ENCODE results near the gene SPECC1. TPM values are rescaled to one million over a fixed set of nuclear protein-coding genes. Genes with fewer than 3 reads are reported as not detected.

The SPECC1 gene
- polyA plus RNA-seq, 3 donors: 36.0 to 58.4 (median 50.5) TPM

GRCh38 chr17:20230924-20231323 lies 221.8 kb downstream of the SPECC1 start:
- Mint-ChIP-seq H3K4me3 (no peak overlapping the region), H3K4me1 (peaks cover 22% of the 10 kb centered on the region), H3K9me3 (no peaks in the 10 kb centered on the region), H3K27ac (peak overlapping the region in 1 of 7 donors; percentile 72), H3K36me3 (peaks cover 85 to 91% of the 10 kb centered on the region in 2 donors), H3K27me3 (ENCODE audit: low read depth in 3 of 3) (no peaks in the 10 kb centered on the region)
- TF ChIP-seq CTCF (IDR thresholded peaks at IDR 0.05): no peak
- H3K4me3 ChIP-seq (replicated peaks in 1 of 3; ENCODE audit: low read depth in 2 of 3, low read length in 3 of 3): no peak overlapping the region
- no peaks in the 10 kb centered on the region for H3K9me3 ChIP-seq (replicated peaks in 1 of 2; ENCODE audit: control insufficient read depth in 1 of 2, insufficient read depth in 1 of 2, low read length in 2 of 2)
- peak overlapping the region in 1 of 2 donors; percentile 57 for H3K27ac ChIP-seq (ENCODE audit: low read depth in 1 of 2, low read length in 2 of 2)
- H4K20me1 ChIP-seq (ENCODE audit: insufficient read depth, low read length): peaks cover 39% of the 10 kb centered on the region
- WGBS (ENCODE audit: insufficient coverage): 100% methylated on average over 2 of the region's 2 CpGs
- H3K9ac ChIP-seq (ENCODE audit: insufficient read depth, low read length, poor library complexity, severe bottlenecking): no peak overlapping the region
- H3K4me1 ChIP-seq (ENCODE audit: control insufficient read depth in 1 of 2, insufficient read depth in 2 of 2, low read length in 2 of 2): peaks cover 2 to 18% of the 10 kb centered on the region in 2 donors
- DNase-seq: no peak
- peaks cover 82 to 92% of the 10 kb centered on the region in 2 donors for H3K36me3 ChIP-seq (replicated peaks in 1 of 2; ENCODE audit: control insufficient read depth in 1 of 2, insufficient read depth in 2 of 2, low read length in 2 of 2)
- H2AFZ ChIP-seq (ENCODE audit: insufficient read depth, low read depth, low read length, poor library complexity, severe bottlenecking): no peak overlapping the region
- H3K79me2 ChIP-seq (ENCODE audit: insufficient read depth, low read length): peaks cover 18% of the 10 kb centered on the region
- intact Hi-C loops (cut with micrococcal nuclease): no loop called here
- H3K4me2 ChIP-seq (replicated peaks; ENCODE audit: extremely low read depth, low read length, poor library complexity, severe bottlenecking): no peak overlapping the region
- H3K27me3 ChIP-seq (ENCODE audit: control insufficient read depth in 2 of 2, insufficient read depth in 2 of 2, low read length in 2 of 2): no peaks in the 10 kb centered on the region

- Histone ChIP-seq H3K4me3 (replicated peaks in 1 of 3; ENCODE audit: low read depth in 2 of 3, low read length in 3 of 3) (no peak overlapping the region), H3K36me3 (replicated peaks in 1 of 2; ENCODE audit: control insufficient read depth in 1 of 2, insufficient read depth in 2 of 2, low read length in 2 of 2) (peaks cover 88 to 100% of the 10 kb centered on the region in 2 donors), H3K4me1 (ENCODE audit: control insufficient read depth in 1 of 2, insufficient read depth in 2 of 2, low read length in 2 of 2) (peaks cover 0 to 7% of the 10 kb centered on the region in 2 donors), H4K20me1 (ENCODE audit: insufficient read depth, low read length) (peaks cover 27% of the 10 kb centered on the region), H3K79me2 (ENCODE audit: insufficient read depth, low read length) (peaks cover 15% of the 10 kb centered on the region), H2AFZ (ENCODE audit: insufficient read depth, low read depth, low read length, poor library complexity, severe bottlenecking) (no peak overlapping the region), H3K27ac (ENCODE audit: low read depth in 1 of 2, low read length in 2 of 2) (no peak overlapping the region), H3K9ac (ENCODE audit: insufficient read depth, low read length, poor library complexity, severe bottlenecking) (no peak overlapping the region), H3K4me2 (replicated peaks; ENCODE audit: extremely low read depth, low read length, poor library complexity, severe bottlenecking) (no peak overlapping the region), H3K27me3 (ENCODE audit: control insufficient read depth in 2 of 2, insufficient read depth in 2 of 2, low read length in 2 of 2) (no peaks in the 10 kb centered on the region), H3K9me3 (replicated peaks in 1 of 2; ENCODE audit: control insufficient read depth in 1 of 2, insufficient read depth in 1 of 2, low read length in 2 of 2) (no peaks in the 10 kb centered on the region)
- no peak overlapping the region for H3K27ac Mint-ChIP-seq
- peaks cover 11% of the 10 kb centered on the region for H3K4me1 Mint-ChIP-seq
- WGBS (ENCODE audit: insufficient coverage): no CpG with 5 or more reads among the region's 4 CpGs
- no peaks in the 10 kb centered on the region for H3K9me3 Mint-ChIP-seq
- H3K4me3 Mint-ChIP-seq: no peak overlapping the region
- no peak for DNase-seq
- intact Hi-C loops (cut with micrococcal nuclease): no loop called here
- TF ChIP-seq CTCF (IDR thresholded peaks at IDR 0.05): no peak
- H3K36me3 Mint-ChIP-seq: peaks cover 92 to 100% of the 10 kb centered on the region in 2 donors
- H3K27me3 Mint-ChIP-seq (ENCODE audit: low read depth in 3 of 3): no peaks in the 10 kb centered on the region
Observed at GRCh38 chr17:20232611-20233010, 223.5 kb downstream of the SPECC1 start.
